HepG2 (cell line): ENCODE results near the gene FGF10. TPM values are rescaled to one million over a fixed set of nuclear protein-coding genes. Genes with fewer than 3 reads are reported as not detected.

Source experiments
- ATAC-seq: fragments of 200-7000 bp; cut with Tn5 transposase; 3 replicates; pipeline ENCODE4 v1.9.1; 2020; ENCODE audit warnings: mild to moderate bottlenecking, moderate library complexity
- BruUV-seq: library from RNA; stranded (reverse); fragments of 400-500 nt; replicated peaks from 2 replicates; lab custom pipeline; 2021; lab: Mats Ljungman, UMichigan
- CTCF ChIA-PET: fragments of 300-600 bp; formaldehyde crosslinking; extraction: SDS; loops from one replicate; lab custom pipeline; 2021; ENCODE audit warnings: low total read pairs, inconsistent platforms, low intra/inter-chr PET ratio; lab: Yijun Ruan, JAX
- POLR2A ChIA-PET: fragments of 350-600 bp; sonication (Branson Sonifier 250); formaldehyde crosslinking; loops from one replicate; lab custom pipeline; 2020; ENCODE audit warnings: antibody characterized with exemption, inconsistent platforms; lab: Yijun Ruan, JAX
- DNase-seq: peaks from one replicate; pipeline ENCODE4 v3.0.0-alpha.2; 2015; ENCODE audit warnings: low spot score
- FAIRE-seq: peaks from 3 replicates; lab custom pipeline; 2011; peaks lifted over from hg19 to GRCh38; lab: Jason Lieb, UNC
- H2AFZ ChIP-seq: one replicate; pipeline ENCODE4 v1.6.1; 2011; ENCODE audit warnings: low read length, inconsistent platforms
- H3K27ac ChIP-seq: fragments of 300-600 bp; 3 replicates; pipeline ENCODE4 v1.8.0; 2011; ENCODE audit warnings: mixed run types, mild to moderate bottlenecking, mixed read lengths, low read length, inconsistent platforms; ENCODE audit not compliant: insufficient read depth; ENCODE audit errors: extremely low read length
- H3K27me3 ChIP-seq, 2 experiments: fragments of 200-600 bp in 1 of 2; 2 replicates in 1 of 2; 3 replicates in 1 of 2; pipeline versions ENCODE4 v1.6.0 to v1.8.0; 2011; ENCODE audit warnings: low read length in 2 of 2, mild to moderate bottlenecking in 2 of 2, moderate library complexity in 2 of 2, inconsistent platforms in 1 of 2; ENCODE audit not compliant: insufficient read depth in 2 of 2, control insufficient read depth in 1 of 2
- H3K36me3 ChIP-seq, 2 experiments: fragments of 200-600 bp in 1 of 2; replicated peaks in 1 of 2; 2 replicates in 1 of 2; 3 replicates in 1 of 2; pipeline versions ENCODE4 v1.5.1 to v1.8.0; 2011; ENCODE audit warnings: low read length in 2 of 2, inconsistent platforms in 1 of 2; ENCODE audit not compliant: insufficient read depth in 2 of 2, control insufficient read depth in 1 of 2
- H3K4me1 ChIP-seq: 2 replicates; pipeline ENCODE4 v1.5.1; 2012; ENCODE audit warnings: low read length, inconsistent platforms; ENCODE audit not compliant: insufficient read depth
- H3K4me2 ChIP-seq: 2 replicates; pipeline ENCODE4 v1.6.0; 2011; ENCODE audit warnings: low read depth, low read length, inconsistent platforms
- H3K4me3 ChIP-seq, 3 experiments: fragments of 200-600 bp in 1 of 3; sonication (generic), shearing (Covaris generic) in 1 of 3; replicated peaks in 1 of 3; 2 replicates each; pipeline ENCODE4 v1.5.1; 2011 to 2016; ENCODE audit warnings: low read length in 3 of 3, inconsistent platforms in 2 of 3, low read depth in 2 of 3, mild to moderate bottlenecking in 2 of 3, control low read depth in 1 of 3, mixed read lengths in 1 of 3; ENCODE audit not compliant: insufficient read depth in 1 of 3
- H3K79me2 ChIP-seq: one replicate; pipeline ENCODE4 v1.6.1; 2011; ENCODE audit warnings: low read length, inconsistent platforms; ENCODE audit not compliant: insufficient read depth
- H3K9ac ChIP-seq: 2 replicates; pipeline ENCODE4 v1.6.0; 2011; ENCODE audit warnings: mild to moderate bottlenecking, low read depth, low read length, inconsistent platforms; ENCODE audit not compliant: insufficient read depth
- H3K9me3 ChIP-seq: 2 replicates; pipeline ENCODE4 v1.5.1; 2012; ENCODE audit warnings: mild to moderate bottlenecking, low read length
- H4K20me1 ChIP-seq: 2 replicates; pipeline ENCODE4 v1.6.0; 2011; ENCODE audit warnings: inconsistent platforms, mild to moderate bottlenecking, low read length, moderate library complexity; ENCODE audit not compliant: insufficient read depth
- BCLAF1 ChIP-seq: fragments of 450-650 bp; IDR thresholded peaks from 2 replicates; pipeline ENCODE4 v1.6.1; 2017; ENCODE audit warnings: mild to moderate bottlenecking
- E2F1 ChIP-seq: sonication (generic); formaldehyde crosslinking; IDR thresholded peaks from 2 replicates; pipeline ENCODE4 v1.5.0; 2020; ENCODE audit warnings: missing genetic modification reagents
- HDAC1 ChIP-seq: sonication (generic); formaldehyde crosslinking; IDR thresholded peaks from 2 replicates; pipeline ENCODE4 v1.5.1; 2020; ENCODE audit warnings: mild to moderate bottlenecking, missing genetic modification reagents
- HIC2 ChIP-seq: sonication (generic); formaldehyde crosslinking; IDR thresholded peaks from 2 replicates; pipeline ENCODE4 v1.9.0; 2022; ENCODE audit warnings: low read depth, missing genetic modification reagents
- NR2F1 ChIP-seq, 2 experiments: fragments of 450-650 bp in 1 of 2; formaldehyde crosslinking in 1 of 2; IDR thresholded peaks; 2 replicates each; pipeline versions ENCODE4 v1.5.0 to v1.6.1; 2016 to 2020; ENCODE audit warnings: mild to moderate bottlenecking in 1 of 2, missing compliant biosample characterization in 1 of 2, missing genetic modification reagents in 1 of 2, moderate library complexity in 1 of 2
- PRDM15 ChIP-seq: sonication (generic); formaldehyde crosslinking; IDR thresholded peaks from 2 replicates; pipeline ENCODE4 v1.4.0; 2020; ENCODE audit warnings: missing genetic modification reagents
- TRAFD1 ChIP-seq: sonication (generic); formaldehyde crosslinking; IDR thresholded peaks from 2 replicates; pipeline ENCODE4 v1.5.1; 2020; ENCODE audit warnings: missing genetic modification reagents, mild to moderate bottlenecking, borderline replicate concordance
- ZFP36L1 ChIP-seq: sonication (generic); formaldehyde crosslinking; IDR thresholded peaks from 2 replicates; pipeline ENCODE4 v1.8.0; 2022; ENCODE audit warnings: mild to moderate bottlenecking, missing genetic modification reagents, moderate library complexity
- ZNF337 ChIP-seq: sonication (generic); formaldehyde crosslinking; IDR thresholded peaks from 2 replicates; pipeline ENCODE4 v1.5.1; 2020; ENCODE audit warnings: missing genetic modification reagents, low read depth, mild to moderate bottlenecking, borderline replicate concordance
- WGBS: methylation state at CpG from one replicate; pipeline ENCODE4 v1.1.6; 2017; ENCODE audit warnings: low lambda C conversion rate; 5-methylcytosine and 5-hydroxymethylcytosine counted together
- in situ Hi-C: cut with HindIII; loops from 2 replicates; pipeline ENCODE4 v1.10.0; 2017; ENCODE audit warnings: low pct_unique_long_range_greater_than_20kb; ENCODE audit not compliant: extremely low pct_ligation_motif_present
- intact Hi-C: fragments of 100-400 bp; cut with micrococcal nuclease; formaldehyde crosslinking; loops from one replicate; pipeline ENCODE4 v1.10.0; 2022; ENCODE audit not compliant: unreplicated experiment
- polyA plus RNA-seq, 8 experiments: library from polyadenylated mRNA; depleted of rRNA in 3 of 8; stranded (reverse) in 7 of 8; unstranded in 1 of 8; fragments of >200 nt; fragmentation: Illumina TruSeq in 4 of 8; extraction: Trizol in 4 of 8; gene quantifications; 2 replicates each; pipeline versions ENCODE4 v1.2.1 to v1.2.3, GENCODE V29; 2011 to 2016; ENCODE audit warnings: low read depth in 4 of 8, missing spikeins in 1 of 8, mixed read lengths in 1 of 8; ENCODE audit not compliant: insufficient read depth in 1 of 8
- total RNA-seq, 5 experiments: library from RNA; depleted of rRNA; stranded (reverse); fragments of >200 nt; fragmentation: Illumina TruSeq; extraction: Trizol; gene quantifications; 2 replicates each; pipeline ENCODE4 v1.2.3, GENCODE V29; 2016; ENCODE audit warnings: low read depth in 1 of 5

Gene FGF10
- total and polyA plus RNA-seq, 2 of the 13 experiments (the other 11 are each of a cell fraction or from before 2014, with no cell fraction given), result not detected

GRCh38 chr5:44266882-44267576 is 122.2 kb downstream of the FGF10 start:
- Histone ChIP-seq H3K4me2 (no peak overlapping the region), H3K79me2 (no peaks in the 10 kb centered on the region), H3K4me1 (no peaks in the 10 kb centered on the region), H3K4me3 (no peak overlapping the region), H3K9me3 (no peaks in the 10 kb centered on the region), H3K27me3 (no peaks in the 10 kb centered on the region), H3K9ac (no peak overlapping the region), H4K20me1 (no peaks in the 10 kb centered on the region), H2AFZ (no peak overlapping the region), H3K27ac (no peak overlapping the region), H3K36me3 (no peaks in the 10 kb centered on the region)
- no TSS peak for BruUV-seq
- no peak for ATAC-seq
- ChIA-PET POLR2A (no interaction called here), CTCF (no interaction called here)
- intact Hi-C loops (no loop called here), in situ Hi-C loops (no loop called here)
- TF ChIP-seq HDAC1 (CRISPR knock-in tag) (no peak), NR2F1 (CRISPR knock-in tag; IDR thresholded peaks at IDR 0.05) (no peak), E2F1 (CRISPR knock-in tag) (no peak), TRAFD1 (CRISPR knock-in tag) (no peak), PRDM15 (CRISPR knock-in tag) (no peak), HIC2 (no peak), ZNF337 (CRISPR knock-in tag) (no peak), BCLAF1 (no peak), ZFP36L1 (no peak)
- 30% methylated on average over 2 of the region's 2 CpGs for WGBS
- no peak for DNase-seq
- FAIRE-seq, result no peak
